GM12801 (cell line): ENCODE results near the gene GALNT18.

Experiments used
- CTCF ChIP-seq: IDR thresholded peaks from one replicate; pipeline ENCODE4 v1.5.1; 2011; ENCODE audit warnings: control low read depth; ENCODE audit not compliant: insufficient read length; ENCODE audit errors: extremely low read depth

GALNT18 gene

GRCh38 chr11:11663907-11664306, 42.1 kb upstream of the GALNT18 start:
- no peak for TF ChIP-seq CTCF

GRCh38 chr11:11662578-11662977, 40.8 kb upstream of the GALNT18 start:
- TF ChIP-seq CTCF = no peak

DNA sequence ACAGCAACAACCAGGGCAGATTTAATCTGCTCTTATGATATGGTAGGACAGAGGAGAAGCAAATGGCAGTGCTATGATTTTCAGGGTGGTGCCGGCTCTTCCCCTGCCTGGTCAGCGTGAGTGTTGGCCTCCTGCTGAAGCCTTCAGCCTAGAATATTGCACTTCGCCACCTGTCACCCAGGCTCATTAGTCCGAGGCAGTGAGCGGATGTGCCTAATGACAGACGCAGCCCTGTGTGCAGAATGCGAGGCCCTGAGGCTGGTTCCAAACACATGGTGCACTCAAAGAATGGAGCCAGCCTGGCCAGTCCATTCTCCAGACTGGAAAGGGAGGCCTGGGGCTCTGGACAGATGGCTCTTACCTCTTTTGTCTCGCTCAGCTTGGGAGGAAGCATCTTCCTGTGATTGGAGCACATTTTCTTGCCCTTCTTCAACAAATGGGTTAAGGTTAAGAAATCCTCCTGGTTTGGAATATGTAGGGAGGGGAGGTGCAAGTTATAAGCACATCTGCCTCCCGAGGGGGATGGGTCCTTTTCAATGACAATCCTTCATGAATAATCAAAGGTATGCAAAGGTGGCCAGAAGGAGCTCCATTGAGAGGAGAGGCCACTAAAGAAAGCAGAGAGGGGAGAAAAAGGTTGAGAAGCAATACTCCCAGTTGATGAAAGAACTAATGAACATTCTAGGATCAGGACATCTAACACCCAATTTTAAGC, 39.7 kb upstream of the GALNT18 start:
- TF ChIP-seq CTCF = no peak

- TF ChIP-seq CTCF = no peak
Observed at GRCh38 chr11:11660363-11660740, 38.5 kb upstream of the GALNT18 start.

- TF ChIP-seq CTCF = no peak
Observed at GRCh38 chr11:11659567-11660362, 38.0 kb upstream of the GALNT18 start.

GRCh38 chr11:11657218-11657955, 35.6 kb upstream of the GALNT18 start:
- TF ChIP-seq CTCF = no peak

DNA sequence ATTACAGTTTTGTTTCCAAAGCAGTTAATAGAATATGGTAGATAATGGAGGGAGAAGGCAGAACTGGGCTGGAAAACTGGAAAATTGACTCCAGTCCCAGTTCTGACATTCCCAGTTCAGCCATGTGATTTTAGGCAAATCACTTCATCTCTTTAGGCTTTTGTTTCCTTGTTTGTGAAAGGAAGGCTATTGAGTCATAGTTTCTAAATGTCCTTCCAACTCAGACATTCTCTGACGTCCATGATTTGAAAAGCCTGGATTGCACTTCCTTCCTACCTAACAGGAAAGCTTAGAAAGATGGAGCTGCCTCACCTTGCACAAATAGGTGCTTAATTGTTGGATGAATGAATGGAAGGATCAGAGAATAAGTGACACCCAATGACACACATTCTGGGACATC, 19.8 kb upstream of the GALNT18 start:
- no peak for TF ChIP-seq CTCF
